ENCODE data around the gene GIGYF1. TPM values are rescaled to one million over a fixed set of nuclear protein-coding genes. Genes with fewer than 3 reads are reported as not detected.

GIGYF1 gene
- total RNA-seq, 2 experiments from 2014 or later: 32.8 to 37.8 TPM

DNA sequence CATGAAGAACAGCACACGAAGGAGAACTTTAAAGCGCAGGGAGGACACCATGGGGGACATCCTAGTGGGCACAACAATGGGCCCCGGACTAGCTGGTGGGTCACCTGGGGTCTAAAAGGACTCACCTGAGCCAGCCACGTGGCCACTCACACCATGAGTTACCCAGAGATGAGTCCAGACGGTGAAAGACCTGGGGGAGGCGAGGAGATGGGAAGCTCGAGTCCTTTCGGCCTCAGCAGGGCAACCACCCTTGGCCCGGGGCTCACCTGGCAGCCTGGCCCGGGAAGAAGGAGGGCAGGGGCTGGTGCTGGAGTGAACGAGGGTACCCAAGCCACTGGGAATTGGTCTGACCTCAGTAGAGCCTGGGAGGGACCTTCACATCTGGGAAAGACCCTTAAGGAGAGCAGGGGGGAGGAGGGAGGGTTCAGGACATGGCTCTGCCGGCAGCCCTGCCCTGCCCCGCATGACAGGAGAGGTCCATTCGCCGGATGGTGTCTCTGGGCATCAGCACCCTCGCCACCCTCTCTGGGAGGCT, 5.7 kb downstream of the GIGYF1 start:
- peaks cover 16% of the 10 kb centered on the region for H3K36me3 Mint-ChIP-seq (ENCODE audit: low read depth)
- H3K4me3 Mint-ChIP-seq: no peak overlapping the region

DNA sequence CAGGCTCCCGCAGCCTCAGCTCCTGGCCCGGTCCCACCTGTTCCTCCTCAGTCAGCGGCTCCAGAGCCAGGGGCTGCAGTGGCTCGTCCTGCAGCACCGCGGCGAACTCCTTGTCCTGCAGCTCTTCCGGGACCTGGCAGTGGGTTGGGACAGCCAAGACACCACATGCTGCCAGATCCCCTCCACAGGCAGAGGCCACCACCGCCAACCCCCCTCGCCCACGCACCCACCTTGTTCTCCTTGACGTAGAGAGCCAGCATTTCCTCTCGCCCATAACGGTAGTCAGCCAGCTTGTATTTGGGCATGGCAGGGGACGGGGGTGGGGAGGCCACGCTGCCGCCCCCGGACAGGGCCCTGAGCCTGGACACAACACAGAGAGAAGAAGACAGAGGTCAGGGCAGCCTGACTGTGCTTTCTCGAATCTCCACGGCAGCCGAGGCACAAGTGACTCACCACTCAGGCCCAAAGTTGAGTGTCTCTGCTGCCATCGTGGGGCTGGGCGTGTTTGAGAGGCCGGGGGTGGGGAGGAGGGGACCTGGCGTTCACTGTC, 6.2 kb downstream of the GIGYF1 start:
- Mint-ChIP-seq H3K36me3 (ENCODE audit: low read depth) (peaks cover 13% of the 10 kb centered on the region), H3K9me3 (no peaks in the 10 kb centered on the region), H3K27me3 (ENCODE audit: low read depth) (no peaks in the 10 kb centered on the region), H3K27ac (no peak overlapping the region), H3K4me3 (no peak overlapping the region), H3K4me1 (ENCODE audit: low read depth) (peaks cover 35% of the 10 kb centered on the region)
- CTCF ChIA-PET: interaction anchor here (0.6 kb wide), 1 partner anchor 251 kb away, joined by 5 read pairs; the partner anchor contains the start of gene PPP1R35
- no peak for DNase-seq
- intact Hi-C loops (cut with micrococcal nuclease): no loop called here

More for the DNA sequence above, 5.7 kb downstream of the GIGYF1 start:
- H3K27ac Mint-ChIP-seq: peak overlapping the region; percentile 15
- intact Hi-C loops (cut with micrococcal nuclease): no loop called here
- no peak for DNase-seq
- no peaks in the 10 kb centered on the region for H3K27me3 Mint-ChIP-seq (ENCODE audit: low read depth)
- no peaks in the 10 kb centered on the region for H3K9me3 Mint-ChIP-seq
- peaks cover 40% of the 10 kb centered on the region for H3K4me1 Mint-ChIP-seq (ENCODE audit: low read depth)
- CTCF ChIA-PET: interaction anchor here (0.6 to 9.4 kb wide), 3 partner anchors 7 to 252 kb away, joined by 3 to 122 read pairs (median 5); partner anchors contain the start of genes POP7 and PPP1R35

DNA sequence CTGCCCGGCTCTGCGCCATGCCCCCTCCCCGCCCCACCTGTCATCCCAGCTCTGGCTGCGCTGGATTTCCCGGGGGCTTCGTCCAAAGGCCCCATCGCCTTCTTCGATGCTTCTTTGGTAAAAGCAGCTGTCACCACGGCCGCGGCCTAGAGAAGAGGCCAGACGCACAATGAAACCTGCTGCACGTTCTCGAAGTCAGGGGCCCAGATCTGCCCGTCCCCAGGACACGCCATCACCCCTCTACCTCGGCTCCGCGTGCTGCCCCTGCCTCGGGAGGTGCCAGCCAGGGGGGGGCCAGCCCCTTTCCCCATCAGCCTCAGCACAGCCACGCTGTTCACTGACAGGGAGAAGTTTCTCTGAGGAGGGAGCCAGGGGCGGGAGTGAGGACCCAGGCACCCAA, 6.8 kb downstream of the GIGYF1 start:
- H3K27me3 Mint-ChIP-seq (ENCODE audit: low read depth): no peaks in the 10 kb centered on the region
- no peaks in the 10 kb centered on the region for H3K9me3 Mint-ChIP-seq
- CTCF ChIA-PET: interaction anchor here (1.4 kb wide), 1 partner anchor 55 kb away, joined by 4 read pairs; no protein-coding TSS in a partner anchor
- intact Hi-C loops (cut with micrococcal nuclease): no loop called here
- no peak for DNase-seq
- peaks cover 29% of the 10 kb centered on the region for H3K4me1 Mint-ChIP-seq (ENCODE audit: low read depth)
- no peak overlapping the region for H3K27ac Mint-ChIP-seq
- no peak overlapping the region for H3K4me3 Mint-ChIP-seq
- H3K36me3 Mint-ChIP-seq (ENCODE audit: low read depth): peaks cover 11% of the 10 kb centered on the region

DNA sequence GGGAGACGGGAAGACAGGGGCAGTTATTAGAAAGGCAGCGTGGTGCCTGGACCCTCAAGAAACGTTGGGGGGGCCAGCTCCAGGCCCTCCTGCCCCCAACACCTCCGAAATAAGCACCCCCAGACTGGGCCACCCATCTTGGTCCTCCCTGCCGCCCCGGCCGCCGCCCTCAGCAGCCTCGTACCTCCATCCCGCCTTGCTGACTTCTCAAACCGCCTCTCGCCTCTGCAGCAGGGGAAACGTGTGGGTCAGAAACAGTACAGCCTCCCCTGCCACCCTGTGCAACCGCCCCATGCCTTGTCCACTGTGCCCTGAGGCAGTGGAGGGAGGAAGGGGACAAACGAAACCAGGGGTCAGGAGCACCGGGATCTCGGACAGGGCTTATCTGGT, 7.2 kb downstream of the GIGYF1 start:
- intact Hi-C loops (cut with micrococcal nuclease): no loop called here
- H3K36me3 Mint-ChIP-seq (ENCODE audit: low read depth): peaks cover 10% of the 10 kb centered on the region
- no peak overlapping the region for H3K4me3 Mint-ChIP-seq
- H3K27ac Mint-ChIP-seq: no peak overlapping the region
- CTCF ChIA-PET: interaction anchor here (1.4 kb wide), 1 partner anchor 54 kb away, joined by 4 read pairs; no protein-coding TSS in a partner anchor
- no peak for DNase-seq
- no peaks in the 10 kb centered on the region for H3K9me3 Mint-ChIP-seq
- H3K27me3 Mint-ChIP-seq (ENCODE audit: low read depth): no peaks in the 10 kb centered on the region
- H3K4me1 Mint-ChIP-seq (ENCODE audit: low read depth): peaks cover 25% of the 10 kb centered on the region

DNA sequence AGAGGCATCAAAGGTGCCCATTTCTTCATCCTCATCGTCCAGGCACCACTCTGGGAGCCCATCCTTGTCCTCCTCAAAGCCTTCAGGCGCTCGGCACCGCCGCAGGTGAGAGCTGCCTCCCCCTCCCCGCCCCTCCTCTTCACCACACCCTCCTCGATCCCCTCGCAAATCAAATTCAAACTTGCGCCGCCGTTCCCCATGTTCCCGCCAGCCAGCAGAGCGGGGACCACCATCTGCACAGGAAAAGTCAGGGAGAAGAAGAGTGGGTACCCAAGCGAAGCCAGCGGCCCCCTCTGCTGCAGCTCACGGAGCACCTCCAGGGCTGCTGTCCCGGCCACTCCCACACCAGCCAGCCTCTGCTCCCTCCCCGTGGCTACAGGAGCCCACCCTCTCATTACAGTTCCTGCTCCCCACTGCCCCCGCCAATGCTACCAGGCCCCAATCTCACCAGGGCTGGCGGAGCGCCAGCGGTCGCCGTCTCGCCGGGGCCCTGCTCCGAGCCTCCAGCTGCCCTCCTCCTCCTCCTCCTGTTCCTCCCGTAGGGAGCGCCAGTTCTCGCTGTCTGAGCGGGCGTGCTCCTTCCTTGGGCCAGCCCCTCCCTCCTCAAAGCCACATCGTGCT, 7.7 kb downstream of the GIGYF1 start:
- no peak for DNase-seq
- H3K9me3 Mint-ChIP-seq: no peaks in the 10 kb centered on the region
- CTCF ChIA-PET: interaction anchor here (1.4 kb wide), 1 partner anchor 54 kb away, joined by 4 read pairs; no protein-coding TSS in a partner anchor
- intact Hi-C loops (cut with micrococcal nuclease): no loop called here
- H3K4me3 Mint-ChIP-seq: no peak overlapping the region
- H3K4me1 Mint-ChIP-seq (ENCODE audit: low read depth): peaks cover 25% of the 10 kb centered on the region
- H3K27ac Mint-ChIP-seq: no peak overlapping the region
- H3K36me3 Mint-ChIP-seq (ENCODE audit: low read depth): peaks cover 10% of the 10 kb centered on the region
- no peaks in the 10 kb centered on the region for H3K27me3 Mint-ChIP-seq (ENCODE audit: low read depth)

DNA sequence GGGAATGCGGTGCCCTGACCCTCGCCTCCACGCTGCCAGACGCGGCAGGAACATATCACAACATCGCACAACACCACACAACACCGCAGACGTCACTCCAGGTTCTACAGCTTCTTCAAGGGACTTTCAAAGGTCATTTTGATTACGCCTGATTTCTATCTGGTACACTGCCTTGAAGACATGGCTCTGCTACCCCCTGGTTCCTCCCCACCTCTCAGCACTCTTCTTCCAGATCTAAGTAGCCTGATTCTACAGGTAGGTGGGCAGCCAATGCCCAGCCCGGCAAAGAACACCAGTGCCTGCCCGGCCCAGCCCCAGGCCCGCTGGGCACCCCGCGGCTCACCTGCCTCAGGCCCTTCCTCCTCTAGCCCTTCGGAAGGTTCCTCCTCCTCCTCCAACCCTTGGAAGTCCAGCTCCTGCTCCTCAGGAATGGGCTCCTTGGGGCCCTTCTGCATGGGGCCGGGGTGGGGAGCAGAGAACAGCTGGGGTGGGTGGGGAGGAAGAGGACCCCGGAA, 8.4 kb downstream of the GIGYF1 start:
- intact Hi-C loops (cut with micrococcal nuclease): no loop called here
- DNase-seq: no peak
- peaks cover 10% of the 10 kb centered on the region for H3K36me3 Mint-ChIP-seq (ENCODE audit: low read depth)
- H3K4me3 Mint-ChIP-seq: no peak overlapping the region
- peaks cover 24% of the 10 kb centered on the region for H3K4me1 Mint-ChIP-seq (ENCODE audit: low read depth)
- CTCF ChIA-PET: interaction anchor here (1.4 kb wide), 1 partner anchor 53 kb away, joined by 4 read pairs; no protein-coding TSS in a partner anchor
- peak overlapping the region; percentile 46 for H3K27ac Mint-ChIP-seq
- H3K27me3 Mint-ChIP-seq (ENCODE audit: low read depth): no peaks in the 10 kb centered on the region
- no peaks in the 10 kb centered on the region for H3K9me3 Mint-ChIP-seq

DNA sequence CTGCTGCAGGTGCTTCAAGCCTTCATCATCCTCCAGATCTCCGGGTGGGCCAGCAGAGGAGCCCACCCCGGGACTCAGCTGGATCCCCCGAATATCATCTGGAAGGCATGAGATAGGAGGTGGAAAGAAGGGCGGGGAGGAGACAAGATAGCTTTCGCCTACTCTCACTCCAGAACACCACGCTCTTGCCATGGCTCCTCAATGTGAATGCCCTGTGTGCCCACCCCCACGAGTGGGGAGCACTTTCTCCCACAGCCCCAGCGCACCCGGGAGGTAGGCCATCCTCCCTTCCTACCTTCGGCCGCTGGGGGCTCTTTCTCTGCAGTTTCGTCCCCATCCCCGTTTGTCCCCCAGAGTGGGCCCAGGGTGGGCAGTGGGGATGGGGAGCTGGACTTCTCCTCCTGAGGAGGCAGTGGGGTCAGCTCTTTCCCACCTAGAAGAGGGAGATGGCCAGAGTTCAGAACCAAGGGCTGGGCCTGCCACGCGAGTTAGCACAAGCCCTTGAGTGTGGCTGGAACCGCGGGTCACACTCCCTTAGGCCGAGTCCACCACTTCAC, 8.9 kb downstream of the GIGYF1 start:
- CTCF ChIA-PET: interaction anchor here (0.7 to 3.0 kb wide), 2 partner anchors 7 to 20 kb away, joined by 4 to 17 read pairs; partner anchors contain the start of genes GIGYF1 and POP7
- Mint-ChIP-seq H3K4me1 (ENCODE audit: low read depth) (peaks cover 24% of the 10 kb centered on the region), H3K27me3 (ENCODE audit: low read depth) (no peaks in the 10 kb centered on the region), H3K4me3 (no peak overlapping the region), H3K27ac (peak overlapping the region; percentile 46), H3K9me3 (no peaks in the 10 kb centered on the region), H3K36me3 (ENCODE audit: low read depth) (peaks cover 10% of the 10 kb centered on the region)
- intact Hi-C loops (cut with micrococcal nuclease): no loop called here
- no peak for DNase-seq

DNA sequence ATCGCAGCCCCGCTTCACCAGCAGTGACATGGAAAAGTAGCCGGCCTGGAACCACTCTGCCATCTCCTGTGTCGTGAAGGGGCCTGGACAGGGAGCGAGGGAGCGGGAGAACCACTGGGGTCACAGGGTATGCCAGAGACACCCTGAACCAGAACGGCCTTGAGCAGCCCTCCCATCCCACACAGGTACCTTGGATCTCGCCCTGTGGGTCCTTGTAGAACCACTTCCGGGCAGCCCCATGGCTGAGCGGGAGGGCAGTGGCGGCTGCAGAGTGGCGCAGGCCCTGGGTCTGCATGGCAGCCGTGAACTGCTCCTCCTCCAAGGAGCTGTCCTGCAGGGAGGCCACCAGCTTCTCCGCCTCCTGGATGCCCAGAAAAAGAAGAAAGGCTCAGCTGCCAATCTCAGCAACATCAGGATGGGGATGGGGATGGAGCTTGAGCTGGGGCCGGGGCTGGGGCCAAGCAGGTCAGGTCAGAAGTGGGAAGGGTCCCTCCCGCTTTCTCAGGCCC, 9.5 kb downstream of the GIGYF1 start:
- H3K9me3 Mint-ChIP-seq: no peaks in the 10 kb centered on the region
- H3K4me3 Mint-ChIP-seq: no peak overlapping the region
- CTCF ChIA-PET: interaction anchor here (0.7 to 3.0 kb wide), 2 partner anchors 8 to 21 kb away, joined by 4 to 17 read pairs; partner anchors contain the start of genes GIGYF1 and POP7
- H3K4me1 Mint-ChIP-seq (ENCODE audit: low read depth): peaks cover 23% of the 10 kb centered on the region
- H3K27ac Mint-ChIP-seq: no peak overlapping the region
- intact Hi-C loops (cut with micrococcal nuclease): no loop called here
- H3K36me3 Mint-ChIP-seq (ENCODE audit: low read depth): peaks cover 10% of the 10 kb centered on the region
- no peak for DNase-seq
- H3K27me3 Mint-ChIP-seq (ENCODE audit: low read depth): no peaks in the 10 kb centered on the region

DNA sequence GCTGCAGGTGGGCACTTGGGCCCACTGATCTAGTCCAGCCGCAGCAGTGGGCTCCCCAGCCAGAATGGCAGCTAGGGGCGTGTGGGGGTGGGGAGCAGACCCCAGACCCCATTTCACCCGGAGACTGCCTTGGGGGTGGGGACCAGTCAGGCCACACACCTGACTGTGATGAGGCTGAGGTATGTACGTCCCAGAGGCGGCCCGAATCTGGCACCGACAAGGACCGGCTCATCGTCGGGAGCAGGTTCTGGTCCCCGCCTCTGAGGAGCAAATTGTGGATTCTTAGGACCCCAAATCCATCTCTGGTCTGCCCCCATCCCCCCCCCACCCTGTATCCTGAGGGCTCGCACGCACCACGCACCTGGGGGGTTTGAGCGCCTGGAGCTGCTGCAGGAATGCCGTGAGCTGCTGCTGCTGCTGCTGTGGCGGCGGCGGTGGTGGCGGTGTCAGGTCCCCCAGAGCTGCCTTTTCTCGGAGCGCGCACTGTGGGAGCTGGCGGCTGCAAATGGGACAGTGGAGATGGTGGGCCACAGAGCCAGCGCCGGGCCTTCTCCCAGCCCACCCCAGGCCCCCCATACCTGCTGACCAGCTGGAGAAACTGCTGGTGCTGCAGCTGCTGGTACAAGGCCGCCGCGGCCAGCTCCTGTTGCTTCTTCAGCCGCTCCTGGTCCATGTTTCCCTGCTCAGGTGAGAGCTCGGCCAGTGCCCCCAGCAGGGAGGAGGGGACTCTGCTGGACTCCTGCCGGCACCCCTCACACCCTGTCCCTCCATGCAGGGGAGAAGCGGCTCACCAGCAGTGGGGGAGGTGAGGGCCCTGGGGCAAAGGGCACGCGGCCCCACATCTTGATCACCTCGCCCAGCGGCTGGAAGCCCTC, 10.2 kb downstream of the GIGYF1 start:
- Mint-ChIP-seq H3K9me3 (no peaks in the 10 kb centered on the region), H3K4me3 (no peak overlapping the region), H3K4me1 (ENCODE audit: low read depth) (peaks cover 19% of the 10 kb centered on the region), H3K27me3 (ENCODE audit: low read depth) (no peaks in the 10 kb centered on the region), H3K36me3 (ENCODE audit: low read depth) (peaks cover 10% of the 10 kb centered on the region), H3K27ac (no peak overlapping the region)
- CTCF ChIA-PET: interaction anchor here (0.6 to 3.0 kb wide), 3 partner anchors 9 to 54 kb away, joined by 3 to 17 read pairs (median 10); partner anchors contain the start of genes GIGYF1 and POP7
- intact Hi-C loops (cut with micrococcal nuclease): no loop called here
- no peak for DNase-seq

DNA sequence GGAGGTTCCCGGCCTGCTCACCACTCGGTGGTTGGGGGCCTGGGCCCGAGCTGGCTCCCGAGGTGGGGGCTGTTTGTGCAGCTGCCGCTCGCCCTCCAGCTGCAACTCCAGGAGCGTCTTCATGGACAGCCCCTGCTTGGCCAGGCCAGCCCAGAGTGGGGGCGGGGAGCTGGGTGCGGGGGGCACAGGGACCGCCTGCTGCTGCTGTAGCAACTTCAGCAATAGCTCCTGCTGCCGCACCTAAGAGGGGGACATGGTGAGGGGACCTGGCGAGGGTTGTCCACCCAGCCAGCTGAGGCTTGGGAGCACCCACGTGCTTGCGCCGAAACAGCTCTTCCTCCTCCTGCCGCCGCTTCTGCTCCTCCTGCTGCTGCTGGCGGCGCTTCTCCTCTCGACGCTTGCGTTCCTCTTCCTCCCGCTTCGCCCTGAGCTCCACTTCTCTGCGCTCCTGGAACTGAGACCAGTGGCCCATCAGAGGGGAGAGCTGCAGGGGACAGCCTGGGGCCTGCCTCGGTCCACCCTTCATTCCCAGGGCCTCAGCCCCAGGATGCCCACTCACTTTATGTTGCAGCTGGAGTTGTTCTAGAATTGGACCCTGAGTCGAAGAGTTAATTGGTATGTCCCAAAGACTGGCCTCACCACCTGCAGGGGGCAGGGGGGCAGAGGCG, 10.9 kb downstream of the GIGYF1 start:
- CTCF ChIA-PET: interaction anchor here (0.6 to 3.0 kb wide), 5 partner anchors 9 to 75 kb away, joined by 3 to 17 read pairs (median 4); partner anchors contain the start of genes GIGYF1 and POP7
- peaks cover 14% of the 10 kb centered on the region for H3K36me3 Mint-ChIP-seq (ENCODE audit: low read depth)
- peaks cover 17% of the 10 kb centered on the region for H3K4me1 Mint-ChIP-seq (ENCODE audit: low read depth)
- intact Hi-C loops (cut with micrococcal nuclease): loop anchor here (1.0 kb wide), 1 partner anchor 9 kb away; no protein-coding TSS in a partner anchor
- H3K4me3 Mint-ChIP-seq: no peak overlapping the region
- no peak overlapping the region for H3K27ac Mint-ChIP-seq
- DNase-seq: no peak
- H3K9me3 Mint-ChIP-seq: no peaks in the 10 kb centered on the region
- H3K27me3 Mint-ChIP-seq (ENCODE audit: low read depth): no peaks in the 10 kb centered on the region

DNA sequence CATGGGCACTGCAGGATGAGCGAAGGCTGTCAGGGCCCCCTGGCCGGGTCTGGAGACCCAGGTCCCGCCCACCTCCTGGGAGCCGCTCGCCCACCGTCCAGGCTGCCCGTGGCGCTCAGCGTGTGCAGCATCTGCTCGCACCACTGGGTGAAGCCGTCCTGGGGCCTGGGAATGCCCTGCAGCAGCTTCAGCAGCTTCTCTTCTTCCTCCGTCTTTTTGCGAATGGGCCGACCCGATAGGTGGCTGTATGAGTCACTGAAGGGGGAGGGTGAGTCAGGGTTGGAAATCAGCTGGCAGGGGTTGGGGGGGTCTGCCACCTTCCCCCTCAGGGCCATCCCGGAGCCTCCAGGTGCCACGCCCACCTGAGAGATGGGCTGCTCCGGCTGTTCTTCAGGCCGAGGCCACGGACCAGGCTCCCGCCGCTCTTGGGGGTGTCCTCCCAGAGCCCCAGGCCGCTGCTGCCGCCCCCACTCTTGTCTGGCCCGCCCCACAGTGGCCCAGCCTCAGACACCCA, 11.8 kb downstream of the GIGYF1 start:
- H3K4me1 Mint-ChIP-seq (ENCODE audit: low read depth): peaks cover 16% of the 10 kb centered on the region
- CTCF ChIA-PET: interaction anchor here (1.2 to 4.4 kb wide), 4 partner anchors 9 to 49 kb away, joined by 4 to 43 read pairs (median 14); partner anchors contain the start of genes GIGYF1 and POP7
- no peaks in the 10 kb centered on the region for H3K9me3 Mint-ChIP-seq
- peaks cover 18% of the 10 kb centered on the region for H3K36me3 Mint-ChIP-seq (ENCODE audit: low read depth)
- intact Hi-C loops (cut with micrococcal nuclease): loop anchor here (1.0 kb wide), 1 partner anchor 8 kb away; no protein-coding TSS in a partner anchor
- no peak overlapping the region for H3K4me3 Mint-ChIP-seq
- H3K27me3 Mint-ChIP-seq (ENCODE audit: low read depth): no peaks in the 10 kb centered on the region
- H3K27ac Mint-ChIP-seq: no peak overlapping the region
- no peak for DNase-seq
